HCT116 (cell line): ENCODE results near the gene HINT2.

Experiments
- JUND ChIP-seq: IDR thresholded peaks from 2 replicates; pipeline ENCODE4 v1.6.1; 2012
- POLR2AphosphoS5 ChIP-seq: IDR thresholded peaks from 2 replicates; pipeline ENCODE4 v1.6.1; 2011; ENCODE audit warnings: mild to moderate bottlenecking, low read depth, low read length, moderate library complexity
- TF ChIP-seq, protein P1 (sequence below), 3 experiments: fragments of 200-600 bp in 1 of 3; sonication (generic) in 1 of 3; IDR thresholded peaks in 2 of 3; conservative IDR thresholded peaks in 1 of 3; 2 replicates each; pipeline ENCODE4 v1.5.1; 2012 to 2017; ENCODE audit warnings: low read depth in 2 of 3, low read length in 2 of 3, antibody characterized with exemption in 1 of 3, borderline replicate concordance in 1 of 3, control low read depth in 1 of 3, mild to moderate bottlenecking in 1 of 3, mixed read lengths in 1 of 3, mixed run types in 1 of 3, moderate library complexity in 1 of 3; ENCODE audit not compliant: insufficient read depth in 1 of 3
- TF ChIP-seq, protein P2 (sequence below): IDR thresholded peaks from 2 replicates; pipeline ENCODE4 v1.6.1; 2012; ENCODE audit warnings: low read depth

DNA sequence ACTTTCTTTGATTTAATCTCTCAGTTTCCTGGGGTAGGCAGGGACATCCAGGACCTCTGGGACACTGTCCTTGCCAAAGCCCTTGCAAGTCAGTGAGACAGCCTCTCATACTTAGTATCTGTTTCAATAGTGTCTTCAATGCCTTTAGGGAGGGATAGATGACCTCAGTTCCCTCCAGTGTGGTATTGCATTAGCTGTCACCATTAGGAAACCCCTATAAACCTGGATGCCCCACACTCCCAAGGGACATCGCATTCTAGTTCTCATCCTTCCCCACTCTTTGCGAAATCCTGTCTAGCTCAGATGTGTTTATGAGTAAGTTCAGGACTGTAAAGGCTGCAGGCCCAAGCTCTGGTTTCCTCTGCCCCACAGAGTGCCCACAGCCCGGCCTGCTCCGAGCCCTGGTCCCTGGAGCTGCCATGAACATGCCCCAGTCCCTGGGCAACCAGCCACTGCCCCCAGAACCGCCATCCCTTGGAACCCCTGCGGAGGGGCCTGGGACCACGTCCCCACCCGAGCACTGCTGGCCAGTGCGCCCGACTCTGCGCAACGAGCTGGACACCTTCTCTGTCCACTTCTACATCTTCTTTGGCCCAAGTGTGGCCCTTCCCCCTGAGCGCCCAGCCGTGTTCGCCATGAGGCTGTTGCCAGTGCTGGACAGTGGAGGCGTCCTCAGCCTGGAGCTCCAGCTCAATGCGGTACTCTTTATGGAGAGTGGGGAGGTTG, 27.3 kb upstream of the HINT2 start:
- TF ChIP-seq, protein P1, sequence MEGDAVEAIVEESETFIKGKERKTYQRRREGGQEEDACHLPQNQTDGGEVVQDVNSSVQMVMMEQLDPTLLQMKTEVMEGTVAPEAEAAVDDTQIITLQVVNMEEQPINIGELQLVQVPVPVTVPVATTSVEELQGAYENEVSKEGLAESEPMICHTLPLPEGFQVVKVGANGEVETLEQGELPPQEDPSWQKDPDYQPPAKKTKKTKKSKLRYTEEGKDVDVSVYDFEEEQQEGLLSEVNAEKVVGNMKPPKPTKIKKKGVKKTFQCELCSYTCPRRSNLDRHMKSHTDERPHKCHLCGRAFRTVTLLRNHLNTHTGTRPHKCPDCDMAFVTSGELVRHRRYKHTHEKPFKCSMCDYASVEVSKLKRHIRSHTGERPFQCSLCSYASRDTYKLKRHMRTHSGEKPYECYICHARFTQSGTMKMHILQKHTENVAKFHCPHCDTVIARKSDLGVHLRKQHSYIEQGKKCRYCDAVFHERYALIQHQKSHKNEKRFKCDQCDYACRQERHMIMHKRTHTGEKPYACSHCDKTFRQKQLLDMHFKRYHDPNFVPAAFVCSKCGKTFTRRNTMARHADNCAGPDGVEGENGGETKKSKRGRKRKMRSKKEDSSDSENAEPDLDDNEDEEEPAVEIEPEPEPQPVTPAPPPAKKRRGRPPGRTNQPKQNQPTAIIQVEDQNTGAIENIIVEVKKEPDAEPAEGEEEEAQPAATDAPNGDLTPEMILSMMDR (IDR thresholded peaks at IDR 0.05 in 2 of 3, conservative IDR thresholded peaks at IDR 0.05 in 1 of 3; ENCODE audit: borderline replicate concordance in 1 of 3, insufficient read depth in 1 of 3, low read depth in 2 of 3, low read length in 2 of 3) = no peak
- TF ChIP-seq, protein P2, sequence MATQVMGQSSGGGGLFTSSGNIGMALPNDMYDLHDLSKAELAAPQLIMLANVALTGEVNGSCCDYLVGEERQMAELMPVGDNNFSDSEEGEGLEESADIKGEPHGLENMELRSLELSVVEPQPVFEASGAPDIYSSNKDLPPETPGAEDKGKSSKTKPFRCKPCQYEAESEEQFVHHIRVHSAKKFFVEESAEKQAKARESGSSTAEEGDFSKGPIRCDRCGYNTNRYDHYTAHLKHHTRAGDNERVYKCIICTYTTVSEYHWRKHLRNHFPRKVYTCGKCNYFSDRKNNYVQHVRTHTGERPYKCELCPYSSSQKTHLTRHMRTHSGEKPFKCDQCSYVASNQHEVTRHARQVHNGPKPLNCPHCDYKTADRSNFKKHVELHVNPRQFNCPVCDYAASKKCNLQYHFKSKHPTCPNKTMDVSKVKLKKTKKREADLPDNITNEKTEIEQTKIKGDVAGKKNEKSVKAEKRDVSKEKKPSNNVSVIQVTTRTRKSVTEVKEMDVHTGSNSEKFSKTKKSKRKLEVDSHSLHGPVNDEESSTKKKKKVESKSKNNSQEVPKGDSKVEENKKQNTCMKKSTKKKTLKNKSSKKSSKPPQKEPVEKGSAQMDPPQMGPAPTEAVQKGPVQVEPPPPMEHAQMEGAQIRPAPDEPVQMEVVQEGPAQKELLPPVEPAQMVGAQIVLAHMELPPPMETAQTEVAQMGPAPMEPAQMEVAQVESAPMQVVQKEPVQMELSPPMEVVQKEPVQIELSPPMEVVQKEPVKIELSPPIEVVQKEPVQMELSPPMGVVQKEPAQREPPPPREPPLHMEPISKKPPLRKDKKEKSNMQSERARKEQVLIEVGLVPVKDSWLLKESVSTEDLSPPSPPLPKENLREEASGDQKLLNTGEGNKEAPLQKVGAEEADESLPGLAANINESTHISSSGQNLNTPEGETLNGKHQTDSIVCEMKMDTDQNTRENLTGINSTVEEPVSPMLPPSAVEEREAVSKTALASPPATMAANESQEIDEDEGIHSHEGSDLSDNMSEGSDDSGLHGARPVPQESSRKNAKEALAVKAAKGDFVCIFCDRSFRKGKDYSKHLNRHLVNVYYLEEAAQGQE = no peak
- no peak for TF ChIP-seq POLR2AphosphoS5
- TF ChIP-seq JUND = no peak
